HEK293 (cell line): ENCODE measurements around the gene OR10H3.

ENCODE experiments used
- ZBTB20 ChIP-seq: fragments of 450-650 bp; formaldehyde crosslinking; IDR thresholded peaks from 2 replicates; pipeline ENCODE4 v1.5.1; 2016; ENCODE audit warnings: missing biosample characterization, missing genetic modification characterization
- ZNF16 ChIP-seq: fragments of 450-650 bp; formaldehyde crosslinking; IDR thresholded peaks from 2 replicates; pipeline ENCODE4 v1.5.1; 2016; ENCODE audit warnings: low read depth, missing biosample characterization, missing genetic modification characterization
- ZNF23 ChIP-seq: fragments of 450-650 bp; formaldehyde crosslinking; IDR thresholded peaks from 2 replicates; pipeline ENCODE4 v1.5.1; 2016; ENCODE audit warnings: missing biosample characterization, missing genetic modification characterization, borderline replicate concordance
- ZNF324 ChIP-seq: fragments of 450-650 bp; formaldehyde crosslinking; IDR thresholded peaks from 2 replicates; pipeline ENCODE4 v1.5.1; 2016; ENCODE audit warnings: missing biosample characterization, missing genetic modification characterization
- ZNF341 ChIP-seq: fragments of 450-650 bp; formaldehyde crosslinking; IDR thresholded peaks from 2 replicates; pipeline ENCODE4; 2016; ENCODE audit warnings: low read depth, missing biosample characterization, missing genetic modification characterization
- ZNF521 ChIP-seq: fragments of 450-650 bp; formaldehyde crosslinking; IDR thresholded peaks from 2 replicates; pipeline ENCODE4 v1.5.1; 2017; ENCODE audit warnings: missing biosample characterization, mild to moderate bottlenecking, missing genetic modification characterization
- ZNF629 ChIP-seq: fragments of 450-650 bp; formaldehyde crosslinking; IDR thresholded peaks from 2 replicates; pipeline ENCODE4 v1.5.1; 2017; ENCODE audit warnings: missing biosample characterization, missing genetic modification characterization
- TF ChIP-seq, protein P1 (sequence below): fragments of 450-650 bp; formaldehyde crosslinking; IDR thresholded peaks from 2 replicates; pipeline ENCODE4 v1.5.1; 2016; ENCODE audit warnings: missing biosample characterization, missing genetic modification characterization
- TF ChIP-seq, protein P2 (sequence below): fragments of 450-650 bp; formaldehyde crosslinking; IDR thresholded peaks from 2 replicates; pipeline ENCODE4; 2016; ENCODE audit warnings: missing biosample characterization, missing genetic modification characterization
- TF ChIP-seq, protein P3 (sequence below): fragments of 450-650 bp; formaldehyde crosslinking; optimal IDR thresholded peaks from 2 replicates; pipeline ENCODE3; 2016; ENCODE audit warnings: missing biosample characterization, mild to moderate bottlenecking, missing genetic modification characterization
- TF ChIP-seq, protein P4 (sequence below): IDR thresholded peaks from 2 replicates; pipeline ENCODE4 v1.6.1; 2011; ENCODE audit warnings: mild to moderate bottlenecking, low read depth, low read length, borderline replicate concordance

DNA sequence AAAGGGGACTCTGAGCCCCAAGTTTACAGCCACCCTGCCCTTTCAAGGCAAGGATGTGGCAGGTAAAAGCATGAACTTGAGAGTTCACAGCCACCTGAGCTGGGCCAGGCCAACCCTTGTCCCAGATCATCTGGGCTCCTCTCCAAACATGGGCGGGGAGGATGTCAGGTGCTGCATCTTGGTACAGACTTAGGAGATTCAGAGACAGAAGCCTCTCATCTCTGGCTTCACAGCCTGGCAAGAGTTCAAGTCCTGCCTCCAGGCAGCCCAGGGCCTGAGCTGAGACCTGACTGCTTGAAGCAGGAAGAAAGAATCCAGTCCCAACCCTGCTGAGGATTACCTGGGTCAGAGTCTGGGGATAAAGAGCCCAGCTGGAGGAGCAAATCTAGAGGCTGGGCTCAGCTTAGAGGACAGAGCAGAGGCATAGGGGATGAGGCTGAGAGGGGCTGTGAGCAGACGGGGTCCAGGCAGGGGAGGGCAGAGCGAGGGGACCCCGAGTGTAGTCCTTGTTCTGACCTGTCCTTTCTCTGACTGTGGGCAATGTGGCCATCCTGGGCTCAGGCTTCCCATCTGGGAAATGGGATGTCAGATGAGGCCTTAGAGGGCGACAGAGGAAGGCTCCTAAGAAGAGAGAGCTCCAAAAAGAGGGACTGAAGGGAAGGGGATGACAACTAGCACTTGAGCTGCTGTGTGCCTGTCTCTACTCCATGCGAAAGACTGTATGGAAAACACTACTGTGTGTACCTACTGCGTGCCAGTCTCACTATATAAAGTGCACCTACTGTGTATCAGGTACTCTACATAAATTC lies 43.0 kb downstream of the OR10H3 start:
- TF ChIP-seq ZNF521 (tag by site-specific recombination) (no peak), ZNF23 (no peak), ZNF324 (tag by site-specific recombination) (no peak), ZNF629 (tag by site-specific recombination) (no peak), ZBTB20 (tag by site-specific recombination) (no peak), ZNF16 (tag by site-specific recombination) (no peak), ZNF341 (no peak)
- TF ChIP-seq, protein P1, sequence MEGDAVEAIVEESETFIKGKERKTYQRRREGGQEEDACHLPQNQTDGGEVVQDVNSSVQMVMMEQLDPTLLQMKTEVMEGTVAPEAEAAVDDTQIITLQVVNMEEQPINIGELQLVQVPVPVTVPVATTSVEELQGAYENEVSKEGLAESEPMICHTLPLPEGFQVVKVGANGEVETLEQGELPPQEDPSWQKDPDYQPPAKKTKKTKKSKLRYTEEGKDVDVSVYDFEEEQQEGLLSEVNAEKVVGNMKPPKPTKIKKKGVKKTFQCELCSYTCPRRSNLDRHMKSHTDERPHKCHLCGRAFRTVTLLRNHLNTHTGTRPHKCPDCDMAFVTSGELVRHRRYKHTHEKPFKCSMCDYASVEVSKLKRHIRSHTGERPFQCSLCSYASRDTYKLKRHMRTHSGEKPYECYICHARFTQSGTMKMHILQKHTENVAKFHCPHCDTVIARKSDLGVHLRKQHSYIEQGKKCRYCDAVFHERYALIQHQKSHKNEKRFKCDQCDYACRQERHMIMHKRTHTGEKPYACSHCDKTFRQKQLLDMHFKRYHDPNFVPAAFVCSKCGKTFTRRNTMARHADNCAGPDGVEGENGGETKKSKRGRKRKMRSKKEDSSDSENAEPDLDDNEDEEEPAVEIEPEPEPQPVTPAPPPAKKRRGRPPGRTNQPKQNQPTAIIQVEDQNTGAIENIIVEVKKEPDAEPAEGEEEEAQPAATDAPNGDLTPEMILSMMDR (tag by site-specific recombination), result no peak
- TF ChIP-seq, protein P2, sequence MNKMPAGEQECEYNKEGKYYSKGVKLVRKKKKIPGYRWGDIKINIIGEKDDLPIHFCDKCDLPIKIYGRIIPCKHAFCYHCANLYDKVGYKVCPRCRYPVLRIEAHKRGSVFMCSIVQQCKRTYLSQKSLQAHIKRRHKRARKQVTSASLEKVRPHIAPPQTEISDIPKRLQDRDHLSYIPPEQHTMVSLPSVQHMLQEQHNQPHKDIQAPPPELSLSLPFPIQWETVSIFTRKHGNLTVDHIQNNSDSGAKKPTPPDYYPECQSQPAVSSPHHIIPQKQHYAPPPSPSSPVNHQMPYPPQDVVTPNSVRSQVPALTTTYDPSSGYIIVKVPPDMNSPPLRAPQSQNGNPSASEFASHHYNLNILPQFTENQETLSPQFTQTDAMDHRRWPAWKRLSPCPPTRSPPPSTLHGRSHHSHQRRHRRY (tag by site-specific recombination), result no peak
- TF ChIP-seq, protein P3, sequence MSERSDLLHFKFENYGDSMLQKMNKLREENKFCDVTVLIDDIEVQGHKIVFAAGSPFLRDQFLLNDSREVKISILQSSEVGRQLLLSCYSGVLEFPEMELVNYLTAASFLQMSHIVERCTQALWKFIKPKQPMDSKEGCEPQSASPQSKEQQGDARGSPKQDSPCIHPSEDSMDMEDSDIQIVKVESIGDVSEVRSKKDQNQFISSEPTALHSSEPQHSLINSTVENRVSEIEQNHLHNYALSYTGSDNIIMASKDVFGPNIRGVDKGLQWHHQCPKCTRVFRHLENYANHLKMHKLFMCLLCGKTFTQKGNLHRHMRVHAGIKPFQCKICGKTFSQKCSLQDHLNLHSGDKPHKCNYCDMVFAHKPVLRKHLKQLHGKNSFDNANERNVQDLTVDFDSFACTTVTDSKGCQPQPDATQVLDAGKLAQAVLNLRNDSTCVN (tag by site-specific recombination), result no peak
- TF ChIP-seq, protein P4, sequence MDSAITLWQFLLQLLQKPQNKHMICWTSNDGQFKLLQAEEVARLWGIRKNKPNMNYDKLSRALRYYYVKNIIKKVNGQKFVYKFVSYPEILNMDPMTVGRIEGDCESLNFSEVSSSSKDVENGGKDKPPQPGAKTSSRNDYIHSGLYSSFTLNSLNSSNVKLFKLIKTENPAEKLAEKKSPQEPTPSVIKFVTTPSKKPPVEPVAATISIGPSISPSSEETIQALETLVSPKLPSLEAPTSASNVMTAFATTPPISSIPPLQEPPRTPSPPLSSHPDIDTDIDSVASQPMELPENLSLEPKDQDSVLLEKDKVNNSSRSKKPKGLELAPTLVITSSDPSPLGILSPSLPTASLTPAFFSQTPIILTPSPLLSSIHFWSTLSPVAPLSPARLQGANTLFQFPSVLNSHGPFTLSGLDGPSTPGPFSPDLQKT, result no peak
